DND-41 (cell line): Measurements from ENCODE around the gene CCNY.

Experiments used
- CTCF ChIP-seq: IDR thresholded peaks from 2 replicates; pipeline ENCODE4 v1.5.1; 2012; ENCODE audit warnings: borderline replicate concordance, low read length, moderate library complexity, mild to moderate bottlenecking; ENCODE audit not compliant: poor library complexity, severe bottlenecking; ENCODE audit errors: extremely low read depth
- EZH2 ChIP-seq: IDR thresholded peaks from 3 replicates; pipeline ENCODE4 v1.6.1; 2012; ENCODE audit warnings: borderline replicate concordance, low read depth, mild to moderate bottlenecking, moderate library complexity, low read length, inconsistent platforms; ENCODE audit not compliant: severe bottlenecking

GRCh38 chr10:35392482-35393228, 56.3 kb downstream of the CCNY start:
- no peak for TF ChIP-seq EZH2
- no peak for TF ChIP-seq CTCF
